K562 (cell line): ENCODE results near the gene HMGCL. TPM values are rescaled to one million over a fixed set of nuclear protein-coding genes. Genes with fewer than 3 reads are reported as not detected.

Source experiments
- ATAC-seq: fragments of 200-7000 bp; cut with Tn5 transposase; 3 replicates; pipeline ENCODE4 v1.9.1; 2020; ENCODE audit warnings: moderate library complexity
- BruUV-seq: library from RNA; stranded (reverse); fragments of 400-500 nt; replicated peaks from 2 replicates; lab custom pipeline; 2021; lab: Mats Ljungman, UMichigan
- CTCF ChIA-PET: fragments of 300-600 bp; formaldehyde crosslinking; extraction: SDS; loops from one replicate; lab custom pipeline; 2021; ENCODE audit warnings: low intra/inter-chr PET ratio; lab: Yijun Ruan, JAX
- POLR2A ChIA-PET: fragments of 300-600, 350-650 bp; sonication (Branson Sonifier 250); formaldehyde crosslinking; extraction: SDS; loops from one replicate; lab custom pipeline; 2021; ENCODE audit warnings: antibody characterized with exemption, inconsistent platforms; lab: Yijun Ruan, JAX
- DNase-seq, 4 experiments: peaks; one replicate each; pipeline versions ENCODE4 v3.0.0 to v3.0.0-alpha.2; 2011 to 2018; ENCODE audit warnings: low spot score in 3 of 4, mixed read lengths in 3 of 4; ENCODE audit errors: extremely low read depth in 1 of 4
- FAIRE-seq: peaks from 2 replicates; lab custom pipeline; 2011; peaks lifted over from hg19 to GRCh38; lab: Jason Lieb, UNC
- H2AFZ ChIP-seq: 2 replicates; pipeline ENCODE4 v1.6.0; 2011; ENCODE audit warnings: low read depth, low read length, control low read depth, inconsistent platforms
- H3K27ac ChIP-seq: fragments of 200-600 bp; 3 replicates; pipeline ENCODE4 v1.8.0; 2011; ENCODE audit warnings: low read depth, mild to moderate bottlenecking, control low read depth, inconsistent platforms, low read length, moderate library complexity, mixed read lengths; ENCODE audit errors: extremely low read depth
- H3K27me3 ChIP-seq, 2 experiments: fragments of 300-600 bp in 1 of 2; 2 replicates in 1 of 2; 3 replicates in 1 of 2; pipeline versions ENCODE4 v1.6.0 to v1.8.0; 2011; ENCODE audit warnings: inconsistent platforms in 2 of 2, low read length in 2 of 2, mild to moderate bottlenecking in 1 of 2, mixed read lengths in 1 of 2, moderate library complexity in 1 of 2; ENCODE audit not compliant: control insufficient read depth in 2 of 2, insufficient read depth in 2 of 2
- H3K36me3 ChIP-seq: fragments of 300-600 bp; 3 replicates; pipeline ENCODE4 v1.8.0; 2011; ENCODE audit warnings: mild to moderate bottlenecking, low read length, inconsistent platforms; ENCODE audit not compliant: control insufficient read depth, insufficient read depth
- H3K4me1 ChIP-seq, 2 experiments: fragments of 200-600 bp in 1 of 2; replicated peaks in 1 of 2; 2 replicates in 1 of 2; 3 replicates in 1 of 2; pipeline versions ENCODE4 v1.5.1 to v1.8.0; 2011; ENCODE audit warnings: inconsistent platforms in 2 of 2, low read length in 2 of 2, mild to moderate bottlenecking in 1 of 2, mixed read lengths in 1 of 2, moderate library complexity in 1 of 2; ENCODE audit not compliant: control insufficient read depth in 2 of 2, insufficient read depth in 2 of 2
- H3K4me2 ChIP-seq: 2 replicates; pipeline ENCODE4 v1.6.1; 2011; ENCODE audit warnings: low read length, control low read depth, inconsistent platforms, mixed read lengths; ENCODE audit not compliant: insufficient read depth
- H3K4me3 ChIP-seq: fragments of 200-600 bp; sonication (generic), shearing (Covaris generic); 2 replicates; pipeline ENCODE4 v1.5.1; 2016; ENCODE audit warnings: control low read depth, inconsistent platforms
- H3K79me2 ChIP-seq: fragments of 200-600 bp; 3 replicates; pipeline ENCODE4 v1.8.0; 2011; ENCODE audit warnings: low read length, inconsistent platforms; ENCODE audit not compliant: control insufficient read depth, insufficient read depth
- H3K9ac ChIP-seq, 2 experiments: 2 replicates each; pipeline versions ENCODE4 v1.6.0 to v1.6.1; 2011; ENCODE audit warnings: low read depth in 2 of 2, low read length in 2 of 2, control low read depth in 1 of 2, inconsistent platforms in 1 of 2, mild to moderate bottlenecking in 1 of 2, mixed read lengths in 1 of 2; ENCODE audit not compliant: insufficient read depth in 1 of 2
- H3K9me1 ChIP-seq: one replicate; pipeline ENCODE4 v1.6.0; 2011; ENCODE audit warnings: inconsistent platforms, mild to moderate bottlenecking, low read length, moderate library complexity; ENCODE audit not compliant: control insufficient read depth, insufficient read depth
- H3K9me3 ChIP-seq: replicated peaks from 2 replicates; pipeline ENCODE4 v1.5.1; 2011; ENCODE audit warnings: low read depth, low read length, inconsistent platforms; ENCODE audit not compliant: control insufficient read depth, insufficient read depth
- H4K20me1 ChIP-seq: replicated peaks from 2 replicates; pipeline ENCODE4 v1.6.1; 2011; ENCODE audit warnings: low read length, inconsistent platforms, mixed read lengths; ENCODE audit not compliant: control insufficient read depth, insufficient read depth
- AFF4 ChIP-seq: sonication (generic); formaldehyde crosslinking; IDR thresholded peaks from 2 replicates; pipeline ENCODE4 v1.8.0; 2023; ENCODE audit warnings: mild to moderate bottlenecking, missing genetic modification reagents
- CBFA2T2 ChIP-seq: fragments of 450-650 bp; conservative IDR thresholded peaks from 2 replicates; pipeline ENCODE4 v1.6.1; 2017; ENCODE audit warnings: mild to moderate bottlenecking
- CBFA2T3 ChIP-seq: fragments of 450-650 bp; IDR thresholded peaks from 2 replicates; pipeline ENCODE4 v1.6.1; 2017
- CBX3 ChIP-seq, 2 experiments: IDR thresholded peaks; 1 replicate in 1 of 2; 2 replicates in 1 of 2; pipeline ENCODE4 v1.6.1; 2012; ENCODE audit warnings: inconsistent platforms in 2 of 2, low read length in 2 of 2, borderline replicate concordance in 1 of 2, control low read depth in 1 of 2
- CCNT2 ChIP-seq: IDR thresholded peaks from 2 replicates; pipeline ENCODE4 v1.6.1; 2011; ENCODE audit warnings: borderline replicate concordance, low read depth, mild to moderate bottlenecking, moderate library complexity, mixed read lengths, low read length; ENCODE audit not compliant: insufficient read length; ENCODE audit errors: extremely low read depth
- CREB3L1 ChIP-seq: fragments of 450-650 bp; IDR thresholded peaks from 2 replicates; pipeline ENCODE4 v1.6.1; 2014; ENCODE audit warnings: low read depth, mild to moderate bottlenecking, moderate library complexity, borderline replicate concordance
- ELK1 ChIP-seq: sonication (generic); formaldehyde crosslinking; IDR thresholded peaks from 2 replicates; pipeline ENCODE4 v1.8.1; 2022; ENCODE audit warnings: missing genetic modification reagents
- KLF13 ChIP-seq: fragments of 450-650 bp; IDR thresholded peaks from 2 replicates; pipeline ENCODE4 v1.6.1; 2016; ENCODE audit warnings: missing genetic modification characterization, low read depth, mild to moderate bottlenecking, missing compliant biosample characterization, moderate library complexity, borderline replicate concordance
- TFE3 ChIP-seq: fragments of 450-650 bp; formaldehyde crosslinking; IDR thresholded peaks from 2 replicates; pipeline ENCODE4 v1.4.0; 2020; ENCODE audit warnings: mild to moderate bottlenecking, mixed read lengths
- ZNF165 ChIP-seq: fragments of 250-450 bp; sonication (Bioruptor Pico); IDR thresholded peaks from 2 replicates; pipeline ENCODE4 v1.4.0; 2020; ENCODE audit warnings: borderline replicate concordance
- WGBS: fragments of 100-300 bp; shearing (Covaris generic); methylation state at CpG from one replicate; pipeline ENCODE4 v1.1.6; 2016; ENCODE audit warnings: low coverage, mixed read lengths; ENCODE audit not compliant: insufficient coverage; ENCODE audit errors: missing lambda C conversion rate; 5-methylcytosine and 5-hydroxymethylcytosine counted together
- in situ Hi-C: fragments of 300-500 bp; cut with MboI; formaldehyde crosslinking; loops from 4 replicates; pipeline ENCODE4 v1.15.0; 2018; ENCODE audit warnings: inconsistent platforms, mixed read lengths
- intact Hi-C: fragments of 100-400 bp; cut with micrococcal nuclease; formaldehyde crosslinking; loops from 2 replicates; pipeline ENCODE4 v1.14.2; 2022
- polyA plus RNA-seq, 8 experiments: library from polyadenylated mRNA; depleted of rRNA in 4 of 8; stranded (reverse) in 5 of 8; unstranded in 3 of 8; fragments of >200 nt; fragmentation: Nextera tagmentation in 2 of 8; fragmentation: Illumina TruSeq in 1 of 8; extraction: Ambion mirVana in 2 of 8; extraction: Trizol in 1 of 8; gene quantifications; 2 replicates each; pipeline versions ENCODE4 v1.2.1 to v1.2.3, GENCODE V29; 2011 to 2014; ENCODE audit warnings: inconsistent platforms in 1 of 8, missing spikeins in 1 of 8
- total RNA-seq, 7 experiments: library from RNA; depleted of rRNA in 6 of 7; stranded (reverse); fragments of >200 nt in 6 of 7; fragmentation: Illumina TruSeq in 2 of 7; extraction: Trizol in 2 of 7; gene quantifications; 2 replicates each; pipeline versions ENCODE4 v1.2.1 to v1.2.3, GENCODE V29; 2011 to 2021; ENCODE audit warnings: low replicate concordance in 1 of 7

The HMGCL gene
- total and polyA plus RNA-seq, 9 of the 15 experiments (the other 6 are each of a cell fraction or from before 2014, with no cell fraction given): 18.0 to 82.2 (median 24.2) TPM

GRCh38 chr1:23867895-23868556, 42.8 kb upstream of the HMGCL start, which contains the start of gene FUCA1 (continued):
- TF ChIP-seq AFF4 (CRISPR knock-in tag): no peak; the same call in 1 of the 2 replicates

GRCh38 chr1:23867542-23867894, 42.3 kb upstream of the HMGCL start:
- FAIRE-seq (peak; percentile 37), DNase-seq (peak; percentile 45 to 76 (median 70)), ATAC-seq (peak; percentile 44; the same call in 1 of the 3 replicates)
- peak overlapping the region; percentile 99 for H2AFZ ChIP-seq
- in situ Hi-C loops: no loop called here
- peak overlapping the region; percentile 83 for H3K4me2 ChIP-seq
- H3K9me1 ChIP-seq: no peaks in the 10 kb centered on the region
- ChIA-PET CTCF (interaction anchor here (0.7 to 2.7 kb wide), 4 partner anchors 56 to 211 kb away, joined by 3 to 14 read pairs (median 6); no protein-coding TSS in a partner anchor), POLR2A (interaction anchor here (1.0 kb wide), 1 partner anchor 51 kb away, joined by 3 read pairs; no protein-coding TSS in a partner anchor)
- H3K4me1 ChIP-seq: peaks cover 14 to 21% of the 10 kb centered on the region in 2 experiments
- peaks cover 19% of the 10 kb centered on the region; the same call in 2 of the 3 replicates for H3K36me3 ChIP-seq
- 0 out of 3 replicates have a peak overlapping the region, but pooled peaks have one; percentile 6 for H3K27ac ChIP-seq
- H3K79me2 ChIP-seq: no peaks in the 10 kb centered on the region; the same call in 2 of the 3 replicates
- no TSS peak for BruUV-seq
- intact Hi-C loops: loop anchor here (5.0 kb wide), 1 partner anchor 50 kb away; no protein-coding TSS in a partner anchor
- H3K4me3 ChIP-seq: peak overlapping the region; percentile 72
- H4K20me1 ChIP-seq: no peaks in the 10 kb centered on the region
- 2% methylated on average over 17 of the region's 17 CpGs for WGBS
- peak overlapping the region; percentile 64 to 93 for H3K9ac ChIP-seq
- no peaks in the 10 kb centered on the region for H3K27me3 ChIP-seq
- no peaks in the 10 kb centered on the region for H3K9me3 ChIP-seq
- TF ChIP-seq ELK1 (CRISPR knock-in tag) (no peak), CBFA2T3 (peak; percentile 84), ZNF165 (no peak), CREB3L1 (no peak), CCNT2 (no peak), CBX3 (IDR thresholded peaks at IDR 0.05; ENCODE audit: borderline replicate concordance in 1 of 2, low read length in 2 of 2) (no peak), KLF13 (no peak), CBFA2T2 (peak; percentile 80), TFE3 (no peak)
